Stomach (tissue), 4 donors: Measurements from ENCODE around the gene MIOS.

Experiments used
- EP300 ChIP-seq: sonication (generic); formaldehyde crosslinking; IDR thresholded peaks from one replicate; pipeline ENCODE4 v1.6.1; 2017; ENCODE audit warnings: antibody characterized with exemption
- POLR2A ChIP-seq, 4 donors: fragments of 450-650 bp; IDR thresholded peaks; one replicate each; pipeline ENCODE4 v1.6.1; 2016; ENCODE audit warnings: antibody characterized with exemption in 4 of 4, control low read depth in 2 of 4, mild to moderate bottlenecking in 1 of 4, moderate library complexity in 1 of 4
- POLR2AphosphoS5 ChIP-seq, 3 donors: sonication (generic); formaldehyde crosslinking; IDR thresholded peaks; one replicate each; pipeline ENCODE4 v1.6.1; 2016; ENCODE audit warnings: antibody characterized with exemption in 3 of 3
- TF ChIP-seq, protein P1 (sequence below), 7 experiments: fragments of 450-650 bp in 4 of 7; fragments of 200-600 bp in 3 of 7; sonication (generic) in 3 of 7; IDR thresholded peaks; one replicate each; pipeline ENCODE4 v1.5.1; 2016 to 2019; ENCODE audit warnings: antibody characterized with exemption in 7 of 7, control low read depth in 2 of 7, mild to moderate bottlenecking in 1 of 7

DNA sequence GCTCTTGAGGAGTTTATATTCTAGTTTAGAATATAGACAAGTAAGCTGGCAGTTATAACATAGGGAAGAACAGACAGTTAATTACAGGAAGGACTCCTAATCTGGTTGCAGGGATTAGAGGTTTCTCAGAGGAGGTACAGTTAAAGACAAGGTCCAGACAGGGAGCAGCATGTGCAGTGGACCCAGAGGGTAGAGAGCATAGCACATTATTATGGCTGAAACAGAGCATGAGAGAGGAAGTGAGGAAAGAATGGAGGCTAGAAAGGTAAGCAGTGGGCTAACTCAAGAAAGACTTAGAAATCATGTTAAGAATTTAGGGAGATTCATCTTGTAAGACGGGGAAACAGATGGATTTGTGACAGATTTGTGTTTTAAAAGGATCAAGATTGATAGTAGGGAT, 9.7 kb downstream of the MIOS start:
- TF ChIP-seq POLR2A (IDR thresholded peaks at IDR 0.05): no peak
- TF ChIP-seq, protein P1, sequence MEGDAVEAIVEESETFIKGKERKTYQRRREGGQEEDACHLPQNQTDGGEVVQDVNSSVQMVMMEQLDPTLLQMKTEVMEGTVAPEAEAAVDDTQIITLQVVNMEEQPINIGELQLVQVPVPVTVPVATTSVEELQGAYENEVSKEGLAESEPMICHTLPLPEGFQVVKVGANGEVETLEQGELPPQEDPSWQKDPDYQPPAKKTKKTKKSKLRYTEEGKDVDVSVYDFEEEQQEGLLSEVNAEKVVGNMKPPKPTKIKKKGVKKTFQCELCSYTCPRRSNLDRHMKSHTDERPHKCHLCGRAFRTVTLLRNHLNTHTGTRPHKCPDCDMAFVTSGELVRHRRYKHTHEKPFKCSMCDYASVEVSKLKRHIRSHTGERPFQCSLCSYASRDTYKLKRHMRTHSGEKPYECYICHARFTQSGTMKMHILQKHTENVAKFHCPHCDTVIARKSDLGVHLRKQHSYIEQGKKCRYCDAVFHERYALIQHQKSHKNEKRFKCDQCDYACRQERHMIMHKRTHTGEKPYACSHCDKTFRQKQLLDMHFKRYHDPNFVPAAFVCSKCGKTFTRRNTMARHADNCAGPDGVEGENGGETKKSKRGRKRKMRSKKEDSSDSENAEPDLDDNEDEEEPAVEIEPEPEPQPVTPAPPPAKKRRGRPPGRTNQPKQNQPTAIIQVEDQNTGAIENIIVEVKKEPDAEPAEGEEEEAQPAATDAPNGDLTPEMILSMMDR (IDR thresholded peaks at IDR 0.05): no peak
- TF ChIP-seq EP300: no peak
- no peak for TF ChIP-seq POLR2AphosphoS5 (IDR thresholded peaks at IDR 0.05)
